SU-DHL-6 (cell line): ENCODE measurements around the gene TMEM43.

Source experiments
- CTCF ChIP-seq: fragments of 200-600 bp; sonication (generic); IDR thresholded peaks from one replicate; pipeline ENCODE4 v1.5.1; 2017; ENCODE audit warnings: antibody characterized with exemption, mild to moderate bottlenecking, low read length, moderate library complexity; ENCODE audit not compliant: insufficient read depth, poor library complexity, severe bottlenecking
- EZH2phosphoT487 ChIP-seq: fragments of 200-600 bp; sonication (generic), shearing (Covaris generic); conservative IDR thresholded peaks from 2 replicates; pipeline ENCODE4 v1.6.1; 2018; ENCODE audit warnings: mild to moderate bottlenecking, antibody characterized with exemption, low read length, moderate library complexity, mixed read lengths

GRCh38 chr3:14131134-14131533, 6.3 kb downstream of the TMEM43 start:
- TF ChIP-seq EZH2phosphoT487 (no peak), CTCF (no peak)
